Measurements from ENCODE around the gene SALL2.

SALL2 gene

GRCh38 chr14:21476523-21476924 lies 49.6 kb downstream of the SALL2 start:
- DNase-seq = peak; percentile 83

GRCh38 chr14:21475767-21476522 lies 50.2 kb downstream of the SALL2 start:
- no peak for DNase-seq
